ENCODE measurements around the gene SH3BP5. TPM values are rescaled to one million over a fixed set of nuclear protein-coding genes. Genes with fewer than 3 reads are reported as not detected.

The SH3BP5 gene
- total RNA-seq, 1 experiment from 2014 or later, result 20.3 TPM

DNA sequence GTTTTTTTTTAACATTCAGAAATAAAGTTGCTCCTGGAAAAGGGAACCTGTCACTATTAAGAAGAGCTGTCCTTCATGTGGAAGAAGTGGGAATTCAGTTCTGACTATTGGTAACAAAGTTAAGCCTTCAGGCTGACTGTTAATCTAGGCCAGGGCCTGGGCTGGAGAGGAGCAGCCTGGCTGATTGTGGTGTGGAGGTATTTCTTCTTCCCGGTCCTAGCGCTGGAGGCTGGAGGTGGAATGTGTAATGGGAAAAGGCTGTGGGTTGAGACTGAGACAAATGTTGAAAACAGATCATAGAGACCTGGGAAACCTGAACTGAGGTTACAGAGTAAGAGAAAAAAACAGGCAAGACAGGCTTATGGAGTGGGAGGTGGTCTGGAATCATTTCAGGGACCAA lies 23.8 kb upstream of the SH3BP5 start:
- TF ChIP-seq CTCF (conservative IDR thresholded peaks at IDR 0.05; ENCODE audit: low read depth, low read length) (no peak), EZH2 (IDR thresholded peaks at IDR 0.05; ENCODE audit: borderline replicate concordance, low read depth, low read length, poor library complexity, severe bottlenecking) (no peak)
- ChIA-PET POLR2A (ENCODE audit: low non-redundant PET) (no interaction called here), CTCF (no interaction called here)
- intact Hi-C loops (cut with micrococcal nuclease; ENCODE audit: unreplicated experiment), result no loop called here
- DNase-seq (ENCODE audit: low spot score), result no peak
- Histone ChIP-seq H3K4me3 (ENCODE audit: low read depth, low read length, poor library complexity, severe bottlenecking) (no peak overlapping the region), H3K27ac (ENCODE audit: low read depth, low read length, poor library complexity, severe bottlenecking) (no peak overlapping the region), H3K36me3 (ENCODE audit: insufficient read depth, low read length, poor library complexity, severe bottlenecking) (no peaks in the 10 kb centered on the region), H3K9me3 (ENCODE audit: low read depth, low read length, poor library complexity, severe bottlenecking) (no peaks in the 10 kb centered on the region), H3K27me3 (replicated peaks; ENCODE audit: insufficient read depth, low read depth, low read length, poor library complexity) (no peaks in the 10 kb centered on the region), H3K4me1 (ENCODE audit: insufficient read depth, low read length, poor library complexity, severe bottlenecking) (peaks cover 8% of the 10 kb centered on the region)
- no TSS peak for BruUV-seq (replicated peaks)

DNA sequence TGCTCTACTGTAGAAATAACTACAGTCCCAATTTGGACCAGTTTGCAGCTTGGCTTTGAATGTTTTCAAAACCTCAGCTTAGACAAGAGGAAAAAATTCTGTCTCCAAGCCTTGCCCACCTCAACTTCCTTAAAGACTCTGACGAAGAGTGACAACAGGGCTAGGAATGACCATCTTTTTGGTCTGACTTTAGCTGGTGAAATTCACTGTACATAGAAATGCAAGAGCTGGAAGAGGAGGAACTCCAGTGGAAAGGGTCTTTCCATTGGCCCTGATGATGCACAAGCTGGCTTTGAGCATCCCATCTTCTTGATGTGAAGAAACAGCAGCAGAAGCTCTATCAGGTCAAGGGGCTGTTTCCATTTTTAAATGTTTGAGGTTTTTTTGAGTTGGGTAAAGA lies 22.7 kb upstream of the SH3BP5 start:
- no peaks in the 10 kb centered on the region for H3K4me1 ChIP-seq (ENCODE audit: insufficient read depth, low read length, poor library complexity, severe bottlenecking)
- intact Hi-C loops (cut with micrococcal nuclease; ENCODE audit: unreplicated experiment), result no loop called here
- no peaks in the 10 kb centered on the region for H3K9me3 ChIP-seq (ENCODE audit: low read depth, low read length, poor library complexity, severe bottlenecking)
- no peak for TF ChIP-seq CTCF (conservative IDR thresholded peaks at IDR 0.05; ENCODE audit: low read depth, low read length)
- TF ChIP-seq EZH2 (IDR thresholded peaks at IDR 0.05; ENCODE audit: borderline replicate concordance, low read depth, low read length, poor library complexity, severe bottlenecking), result no peak
- no peak overlapping the region for H3K4me3 ChIP-seq (ENCODE audit: low read depth, low read length, poor library complexity, severe bottlenecking)
- ChIA-PET POLR2A (ENCODE audit: low non-redundant PET) (no interaction called here), CTCF (no interaction called here)
- no peak for DNase-seq (ENCODE audit: low spot score)
- H3K36me3 ChIP-seq (ENCODE audit: insufficient read depth, low read length, poor library complexity, severe bottlenecking), result no peaks in the 10 kb centered on the region
- H3K27me3 ChIP-seq (replicated peaks; ENCODE audit: insufficient read depth, low read depth, low read length, poor library complexity), result no peaks in the 10 kb centered on the region
- H3K27ac ChIP-seq (ENCODE audit: low read depth, low read length, poor library complexity, severe bottlenecking), result no peak overlapping the region
- no TSS peak for BruUV-seq (replicated peaks)

- no peak for DNase-seq (ENCODE audit: low spot score)
- H3K4me1 ChIP-seq (ENCODE audit: insufficient read depth, low read length, poor library complexity, severe bottlenecking), result no peaks in the 10 kb centered on the region
- BruUV-seq (replicated peaks), result no TSS peak
- POLR2A ChIA-PET (ENCODE audit: low non-redundant PET), result no interaction called here
- H3K27ac ChIP-seq (ENCODE audit: low read depth, low read length, poor library complexity, severe bottlenecking), result no peak overlapping the region
- CTCF ChIA-PET, result no interaction called here
- TF ChIP-seq CTCF (conservative IDR thresholded peaks at IDR 0.05; ENCODE audit: low read depth, low read length) (no peak), EZH2 (IDR thresholded peaks at IDR 0.05; ENCODE audit: borderline replicate concordance, low read depth, low read length, poor library complexity, severe bottlenecking) (no peak)
- H3K9me3 ChIP-seq (ENCODE audit: low read depth, low read length, poor library complexity, severe bottlenecking), result no peaks in the 10 kb centered on the region
- no peak overlapping the region for H3K4me3 ChIP-seq (ENCODE audit: low read depth, low read length, poor library complexity, severe bottlenecking)
- intact Hi-C loops (cut with micrococcal nuclease; ENCODE audit: unreplicated experiment), result no loop called here
- H3K27me3 ChIP-seq (replicated peaks; ENCODE audit: insufficient read depth, low read depth, low read length, poor library complexity), result no peaks in the 10 kb centered on the region
- no peaks in the 10 kb centered on the region for H3K36me3 ChIP-seq (ENCODE audit: insufficient read depth, low read length, poor library complexity, severe bottlenecking)
Observed at GRCh38 chr3:15354485-15354884, 22.1 kb upstream of the SH3BP5 start.
